ENCODE measurements around the gene FUT9.

GRCh38 chr6:96234444-96234843, 218.7 kb downstream of the FUT9 start:
- TF ChIP-seq CTCF (optimal IDR thresholded peaks at IDR 0.05 in 1 of 3, IDR thresholded peaks at IDR 0.05 in 1 of 3, conservative IDR thresholded peaks at IDR 0.05 in 1 of 3; ENCODE audit: extremely low read depth in 1 of 3, insufficient read depth in 2 of 3, low read length in 3 of 3), result no peak
- no peak for TF ChIP-seq EZH2 (IDR thresholded peaks at IDR 0.05; ENCODE audit: low read length)

All from keratinocyte (primary cell).